ENCODE results near the gene R3HDM2.

Gene R3HDM2

GRCh38 chr12:57248934-57249742 lies 181.7 kb downstream of the R3HDM2 start:
- no peak for FAIRE-seq
- no peak for DNase-seq (ENCODE audit: insufficient read length, low spot score)

- FAIRE-seq = no peak
- no peak for DNase-seq (ENCODE audit: insufficient read length, low spot score)
These were observed 183.8 kb downstream of the R3HDM2 start for GRCh38 chr12:57247041-57247440.

GRCh38 chr12:57244312-57244696 lies 186.5 kb downstream of the R3HDM2 start:
- FAIRE-seq (no peak), DNase-seq (ENCODE audit: insufficient read length, low spot score) (no peak)

GRCh38 chr12:57243521-57244311 lies 187.1 kb downstream of the R3HDM2 start:
- DNase-seq (ENCODE audit: insufficient read length, low spot score) (peak; percentile 82), FAIRE-seq (no peak)

GRCh38 chr12:57242691-57243454 lies 188.0 kb downstream of the R3HDM2 start:
- FAIRE-seq (no peak), DNase-seq (ENCODE audit: insufficient read length, low spot score) (peak; percentile 66)

GRCh38 chr12:57242329-57242690 lies 188.5 kb downstream of the R3HDM2 start:
- DNase-seq (ENCODE audit: insufficient read length, low spot score) (no peak), FAIRE-seq (no peak)

GRCh38 chr12:57241402-57242310 lies 189.2 kb downstream of the R3HDM2 start:
- DNase-seq (ENCODE audit: insufficient read length, low spot score) = no peak
- FAIRE-seq = no peak

- DNase-seq (ENCODE audit: insufficient read length, low spot score) (no peak), FAIRE-seq (no peak)
These were observed 189.9 kb downstream of the R3HDM2 start for GRCh38 chr12:57240926-57241401.

GRCh38 chr12:57240066-57240921 lies 190.5 kb downstream of the R3HDM2 start:
- peak; percentile 40 for DNase-seq (ENCODE audit: insufficient read length, low spot score)
- peak; percentile 69 for FAIRE-seq

GRCh38 chr12:57239587-57240065 lies 191.2 kb downstream of the R3HDM2 start:
- DNase-seq (ENCODE audit: insufficient read length, low spot score) = no peak

GRCh38 chr12:57238854-57239554 lies 191.8 kb downstream of the R3HDM2 start:
- peak; percentile 87 for DNase-seq (ENCODE audit: insufficient read length, low spot score)
- peak; percentile 65 for FAIRE-seq

More at GRCh38 chr12:57239587-57240065, 191.2 kb downstream of the R3HDM2 start:
- no peak for FAIRE-seq

GRCh38 chr12:57237932-57238853 lies 192.7 kb downstream of the R3HDM2 start:
- no peak for FAIRE-seq
- no peak for DNase-seq (ENCODE audit: insufficient read length, low spot score)

GRCh38 chr12:57237596-57237931 lies 193.3 kb downstream of the R3HDM2 start:
- FAIRE-seq (no peak), DNase-seq (ENCODE audit: insufficient read length, low spot score) (no peak)

GRCh38 chr12:57236925-57237595 lies 193.8 kb downstream of the R3HDM2 start:
- no peak for FAIRE-seq
- no peak for DNase-seq (ENCODE audit: insufficient read length, low spot score)

- FAIRE-seq (no peak), DNase-seq (ENCODE audit: insufficient read length, low spot score) (no peak)
These were observed 194.5 kb downstream of the R3HDM2 start for GRCh38 chr12:57236201-57236924.

- no peak for DNase-seq (ENCODE audit: insufficient read length, low spot score)
- FAIRE-seq = no peak
These were observed 195.1 kb downstream of the R3HDM2 start for GRCh38 chr12:57235728-57236131.

Data from HTR-8/SVneo (cell line).